GM19468 (cell line): ENCODE results near the gene MYLK.

Source experiments
- ATAC-seq: cut with Tn5 transposase; IDR thresholded peaks from one replicate; pipeline ENCODE4 v1.9.1; 2021; ENCODE audit warnings: mild to moderate bottlenecking, moderate library complexity, moderate number of reproducible peaks; ENCODE audit not compliant: unreplicated experiment; ENCODE audit errors: extremely low read depth

Gene MYLK

DNA sequence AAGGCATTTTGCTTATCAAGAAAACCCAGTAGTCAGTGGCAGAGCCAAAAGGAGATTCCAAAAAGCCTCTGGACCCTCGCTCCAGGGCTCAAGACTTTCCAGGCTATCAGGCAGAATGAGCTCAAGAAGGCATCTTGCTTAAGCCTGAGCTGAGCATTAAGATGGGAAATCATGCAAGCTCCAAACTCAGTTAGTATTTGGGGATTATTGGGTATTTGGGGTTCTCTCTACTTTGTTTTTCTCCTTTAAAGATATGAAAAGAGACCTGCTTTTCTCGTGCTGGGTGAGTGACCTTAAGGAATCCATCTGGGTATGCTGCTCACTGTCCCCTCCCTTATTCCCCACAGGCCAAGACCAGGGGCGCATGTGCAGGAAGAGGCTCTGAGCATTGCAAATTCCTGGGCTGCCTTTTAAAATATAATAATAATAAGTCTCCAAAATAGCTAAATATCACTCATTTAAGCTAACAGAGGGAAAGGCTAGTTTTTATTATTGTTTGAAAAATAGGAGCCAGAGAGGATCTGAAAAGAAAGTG is 223.9 kb downstream of the MYLK start:
- ATAC-seq = no peak

DNA sequence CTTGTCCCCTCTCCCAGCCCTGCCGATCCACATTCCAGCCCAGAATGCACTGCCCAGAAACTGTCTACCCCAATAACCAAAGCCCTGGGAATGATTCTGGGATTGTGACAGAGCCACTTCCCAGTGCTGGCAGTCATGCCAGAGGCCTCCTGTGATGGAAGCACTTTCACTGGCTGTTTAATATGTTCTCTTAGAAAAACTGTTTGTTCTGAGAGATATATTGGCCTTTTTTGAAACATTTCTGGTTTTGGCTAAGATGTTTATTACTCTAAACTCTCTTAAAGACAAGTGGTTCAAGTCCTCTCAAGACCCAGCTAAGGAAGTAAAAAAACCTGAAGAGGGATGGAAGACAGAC is 225.3 kb downstream of the MYLK start:
- no peak for ATAC-seq

GRCh38 chr3:123658118-123658851 is 225.8 kb downstream of the MYLK start:
- no peak for ATAC-seq

DNA sequence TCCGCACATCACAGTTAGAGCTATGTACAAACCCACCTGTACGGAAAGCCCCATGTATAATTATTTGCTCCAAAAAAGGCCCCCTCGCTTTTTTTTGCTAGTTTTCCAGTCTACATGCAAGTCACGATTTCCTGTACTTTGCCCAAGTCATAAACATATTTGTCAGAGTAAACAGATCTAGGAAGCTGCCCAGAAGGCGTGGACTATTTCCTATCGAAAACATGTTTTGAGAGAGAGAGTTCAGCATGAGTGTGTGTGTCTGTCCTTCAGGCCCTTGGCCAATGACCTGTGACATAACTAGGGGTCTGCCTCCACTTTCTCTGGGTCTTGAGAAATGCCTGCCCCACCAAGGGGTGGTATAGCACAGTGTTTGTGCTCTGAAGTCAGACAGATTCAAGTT is 226.6 kb downstream of the MYLK start:
- no peak for ATAC-seq

- no peak for ATAC-seq
Observed at GRCh38 chr3:123657111-123657510, 227.0 kb downstream of the MYLK start.

GRCh38 chr3:123656691-123657090 is 227.4 kb downstream of the MYLK start:
- no peak for ATAC-seq

DNA sequence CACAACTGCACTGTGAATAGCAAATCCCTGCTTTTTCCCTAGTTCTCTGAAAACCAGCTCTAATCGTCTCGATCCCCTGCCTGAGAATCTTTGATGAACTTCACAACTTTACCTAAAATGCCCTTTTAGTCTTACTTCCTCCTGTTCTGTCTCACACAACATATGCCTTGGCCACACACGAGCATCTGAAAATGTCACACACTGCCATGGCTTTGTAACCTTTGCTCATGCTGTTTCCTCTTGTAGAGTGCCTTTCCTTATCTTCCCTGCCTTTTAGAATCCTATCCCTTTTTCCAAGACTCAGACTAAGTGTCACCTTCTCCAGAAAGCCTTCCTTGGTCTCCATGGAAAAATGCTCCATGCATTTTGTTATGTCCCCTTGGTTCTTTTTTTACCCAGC is 227.9 kb downstream of the MYLK start:
- no peak for ATAC-seq

GRCh38 chr3:123655400-123655799 is 228.7 kb downstream of the MYLK start:
- no peak for ATAC-seq

DNA sequence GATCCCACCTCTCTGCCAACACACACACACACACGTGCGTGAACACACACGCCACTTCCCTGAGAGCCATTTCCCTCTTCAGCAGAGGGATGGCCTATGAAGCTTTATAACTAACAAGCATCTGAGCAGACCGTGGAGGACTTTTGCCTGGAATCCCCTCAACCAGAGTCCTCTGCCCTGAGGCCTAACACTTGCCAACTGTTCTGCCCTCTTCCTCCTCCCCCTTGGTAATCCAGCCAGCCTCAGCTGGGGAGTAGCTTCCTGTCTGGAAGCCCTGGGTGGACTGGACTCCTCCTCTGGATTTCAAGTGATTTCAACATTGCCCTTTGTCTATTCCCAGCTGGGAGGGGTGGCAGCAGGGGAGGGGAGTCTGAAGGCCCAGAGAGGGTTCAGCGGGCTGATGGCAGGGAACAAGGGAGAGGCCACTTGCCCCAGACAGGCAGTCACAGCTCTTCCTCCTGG is 230.9 kb downstream of the MYLK start:
- ATAC-seq = no peak

DNA sequence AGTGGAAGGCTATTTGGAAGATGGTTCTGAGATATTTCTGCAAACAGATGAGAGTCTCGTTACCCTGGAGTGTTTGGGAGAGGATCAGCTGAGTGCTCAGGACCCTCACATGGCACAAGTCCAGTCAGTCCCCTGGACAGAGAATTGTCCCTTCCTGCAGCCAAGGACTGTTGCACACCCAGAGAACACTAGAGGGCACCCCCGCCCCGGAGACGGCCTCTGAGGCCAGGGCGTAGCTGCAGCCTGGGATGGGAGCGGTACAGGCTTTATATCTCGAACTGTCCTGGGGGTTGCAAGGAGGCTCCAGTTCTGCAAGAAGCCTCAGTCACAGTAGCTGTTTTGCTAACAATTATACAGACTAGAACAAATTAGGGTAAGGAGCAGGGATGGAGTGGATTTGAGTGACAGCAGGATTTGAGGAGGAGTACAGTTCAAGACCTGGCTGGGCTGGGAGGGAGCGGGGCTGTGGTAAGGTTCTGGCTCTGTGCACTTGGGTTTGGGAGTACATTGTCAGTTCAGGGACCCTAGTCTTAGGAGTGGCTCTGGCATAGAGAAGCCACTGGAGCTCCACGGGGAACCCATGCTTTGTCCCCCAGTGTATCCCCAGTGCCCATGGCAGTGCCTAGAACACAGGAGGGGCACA is 231.7 kb downstream of the MYLK start:
- ATAC-seq = no peak

DNA sequence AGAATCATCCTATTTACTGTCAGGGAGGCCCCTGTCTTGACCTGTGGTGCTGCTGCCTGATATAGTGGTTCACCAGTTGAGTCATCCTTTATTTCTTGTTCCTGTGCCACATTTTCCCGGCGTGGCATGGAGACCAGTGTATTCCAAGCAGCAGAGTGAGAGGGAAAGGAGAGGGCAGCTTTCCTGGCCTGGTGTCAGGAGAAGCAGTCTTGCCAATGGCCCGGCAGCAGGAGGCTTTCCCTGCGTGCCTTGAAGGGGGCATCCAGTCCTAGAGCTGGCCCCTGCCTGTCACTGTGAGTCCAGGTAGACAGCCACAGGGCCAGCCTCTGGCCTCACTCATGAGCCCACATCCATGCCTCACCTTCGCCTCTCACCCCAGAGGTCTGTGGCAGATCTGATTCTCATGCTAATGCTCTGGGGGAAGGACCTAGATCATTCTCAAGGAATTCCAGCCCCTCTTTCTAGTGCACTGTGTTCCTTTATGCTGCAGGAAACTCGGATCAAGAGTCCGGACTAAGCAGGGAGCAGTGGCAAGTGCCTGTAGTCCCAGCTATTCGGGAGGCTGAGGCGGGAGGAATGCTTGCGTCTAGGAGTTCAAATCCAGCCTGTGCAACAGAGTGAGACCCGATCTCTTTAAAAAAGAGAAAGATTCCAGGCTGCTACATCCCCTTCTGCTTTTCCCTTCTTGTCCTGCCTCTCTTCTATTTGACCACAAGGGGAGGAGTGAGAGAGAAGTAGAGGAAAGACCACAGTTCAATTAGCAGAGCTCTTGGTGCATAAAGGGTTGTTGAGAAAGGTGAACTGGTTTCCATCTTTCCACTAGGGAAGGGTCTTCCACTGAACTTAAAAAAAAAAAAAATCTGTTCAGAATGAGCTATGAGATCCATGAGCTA is 232.4 kb downstream of the MYLK start:
- no peak for ATAC-seq

- no peak for ATAC-seq
Observed at GRCh38 chr3:123650101-123650500, 234.0 kb downstream of the MYLK start.

DNA sequence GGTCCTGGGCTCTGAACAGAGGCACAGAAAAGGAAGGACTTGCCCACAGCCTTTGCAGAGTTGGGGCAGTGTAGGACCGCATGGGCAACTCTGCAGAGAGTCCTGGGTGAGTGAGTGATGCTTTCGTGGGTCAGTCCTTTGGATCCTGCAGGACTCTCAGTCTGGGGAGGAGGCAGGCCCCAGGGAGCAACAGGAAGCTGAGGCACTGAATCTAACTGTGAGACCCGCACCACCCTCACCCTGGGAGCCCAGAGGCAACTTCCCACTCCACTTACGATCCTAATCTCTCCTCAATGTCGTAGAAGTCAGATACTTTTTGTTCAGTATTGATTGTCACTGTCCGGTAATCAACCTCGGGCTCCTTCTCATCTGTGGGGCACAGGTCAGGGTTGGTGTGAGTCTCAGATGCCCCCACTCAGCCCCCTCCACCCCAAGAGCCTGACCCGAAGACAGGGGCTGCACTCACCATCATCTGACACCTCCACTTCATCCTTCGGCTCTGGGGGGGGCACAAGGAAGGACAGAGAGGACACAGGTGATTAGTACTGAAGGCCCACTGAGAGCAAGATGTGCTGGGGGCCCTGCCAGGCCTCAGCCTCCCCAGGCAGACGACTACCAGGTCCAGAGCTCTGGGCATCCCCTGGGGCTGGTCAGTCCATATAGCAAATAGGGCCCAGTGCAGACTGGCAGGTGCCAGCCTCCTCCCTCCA is 235.3 kb downstream of the MYLK start:
- ATAC-seq = no peak

- no peak for ATAC-seq
Observed at GRCh38 chr3:123644358-123644757, 239.8 kb downstream of the MYLK start.

- no peak for ATAC-seq
Observed at GRCh38 chr3:123642957-123643330, 241.2 kb downstream of the MYLK start.

DNA sequence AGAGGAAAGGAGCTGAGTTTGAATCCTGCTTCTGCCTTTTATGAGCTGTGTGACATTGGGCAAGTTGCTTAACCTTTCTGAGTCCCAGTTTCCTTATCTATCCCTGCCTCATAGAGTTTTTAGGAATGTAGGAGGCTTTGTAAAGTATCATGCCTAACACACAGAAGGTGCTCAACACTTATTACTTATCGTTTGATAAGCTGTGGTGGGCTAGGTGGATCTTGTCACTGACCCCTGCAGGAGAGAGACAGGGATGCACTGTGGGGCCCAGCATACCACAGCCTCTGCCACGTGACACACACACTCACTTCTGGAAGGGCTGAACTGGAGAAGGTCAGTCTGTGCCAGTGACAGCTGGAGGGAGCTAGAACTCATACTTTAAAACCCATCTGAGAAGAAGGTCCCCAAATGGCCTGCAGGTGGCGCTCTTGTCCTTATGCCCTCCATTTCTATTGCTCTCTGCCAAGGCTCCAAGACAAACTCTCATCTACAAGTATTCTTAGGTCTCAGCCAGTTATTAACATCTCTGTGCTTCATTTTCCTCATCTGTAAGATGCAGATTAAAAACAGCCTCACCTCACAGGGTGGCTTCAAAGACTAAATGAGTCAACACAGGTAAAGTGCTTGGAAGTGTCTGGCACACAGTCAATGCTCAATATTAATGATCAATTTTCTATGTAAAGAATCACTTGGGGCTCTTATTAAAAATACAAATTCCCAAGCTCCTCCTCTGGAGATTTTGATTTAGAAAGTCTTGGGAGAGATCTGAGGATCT is 241.8 kb downstream of the MYLK start:
- peak; percentile 71 for ATAC-seq

DNA sequence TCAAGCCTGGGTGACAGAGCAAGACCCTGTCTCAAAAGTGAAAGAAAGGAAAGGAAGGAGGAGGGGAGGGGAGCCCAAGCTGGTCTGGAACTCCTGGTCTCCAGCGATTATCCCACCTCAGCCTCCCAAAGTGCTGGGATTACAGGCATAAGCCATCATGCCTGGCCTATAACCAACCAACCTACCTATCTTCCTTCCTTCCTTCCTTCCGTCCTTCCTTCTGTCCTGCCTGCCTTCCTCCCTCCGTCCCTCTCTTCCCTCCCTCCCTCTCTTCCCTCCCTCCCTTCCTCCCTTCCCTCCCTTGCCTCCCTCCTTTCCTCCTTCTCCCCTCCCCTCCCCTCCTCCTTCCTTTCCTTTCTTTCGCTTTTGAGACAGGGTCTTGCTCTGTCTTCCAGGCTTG is 242.6 kb downstream of the MYLK start:
- no peak for ATAC-seq

DNA sequence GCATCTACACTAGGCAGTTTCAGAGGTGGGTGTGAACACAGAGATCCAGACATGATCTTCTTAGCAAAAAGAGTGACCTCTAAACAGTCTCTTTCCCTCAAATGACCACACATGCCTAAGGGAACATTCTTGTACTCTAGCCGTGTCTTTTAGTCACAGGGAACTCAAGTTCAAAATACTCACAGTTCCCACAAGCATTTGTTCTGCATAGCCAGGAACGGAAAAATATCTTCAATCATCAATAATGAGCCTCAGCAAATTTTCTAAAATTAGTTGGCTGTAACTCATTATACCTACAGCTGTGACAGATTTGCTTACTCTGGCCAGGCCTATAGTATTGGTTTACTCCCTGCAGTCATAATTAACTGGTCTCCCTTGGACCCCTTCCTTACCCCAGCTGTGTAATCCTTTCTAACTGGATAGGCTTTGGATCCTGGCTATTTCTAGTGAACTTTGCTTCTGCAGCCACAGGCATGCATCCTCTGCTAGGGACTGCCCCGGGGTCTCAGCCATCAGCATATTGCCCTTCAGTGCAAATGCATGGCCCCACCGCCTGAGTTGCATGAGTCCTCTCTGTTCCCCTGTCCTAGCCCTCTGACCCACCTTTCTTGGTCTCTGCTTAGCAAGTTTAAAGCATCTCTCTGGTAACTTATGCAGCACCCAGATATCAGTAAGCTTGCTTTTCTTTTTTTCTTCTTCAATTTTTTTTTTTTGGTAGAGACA is 243.2 kb downstream of the MYLK start:
- ATAC-seq = no peak

DNA sequence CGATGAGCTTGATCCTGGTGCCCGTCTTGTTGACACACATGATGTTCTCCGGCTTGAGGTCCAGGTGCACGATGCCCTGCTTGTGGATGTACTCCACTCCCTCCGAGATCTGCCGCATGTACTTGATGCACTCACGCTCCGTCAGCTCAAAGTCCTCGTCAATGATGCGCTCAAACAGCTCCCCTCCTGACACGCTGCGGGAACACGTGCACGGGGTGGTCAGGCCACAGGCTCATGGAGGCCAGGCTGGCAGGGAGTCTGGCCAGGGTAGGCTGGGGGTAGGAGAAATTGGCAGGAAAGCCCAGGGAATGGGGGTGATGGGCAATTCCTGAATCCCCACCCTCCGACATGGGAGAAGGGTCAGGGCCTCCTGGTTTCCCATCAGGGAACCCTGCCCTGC is 243.8 kb downstream of the MYLK start:
- ATAC-seq = no peak
